Mononuclear cell (primary cell): Measurements from ENCODE around the gene CEP295NL. TPM values are rescaled to one million over a fixed set of nuclear protein-coding genes. Genes with fewer than 3 reads are reported as not detected.
"Not testable (repeated sequence)": the region's sequence is repeated elsewhere in the genome, so short reads cannot be mapped to it uniquely, and the experiment has no call there.

Experiments
- H3K27me3 ChIP-seq: 2 replicates; pipeline ENCODE4 v1.6.0; 2011; ENCODE audit warnings: low read length, control low read depth; ENCODE audit not compliant: insufficient read depth
- H3K4me1 ChIP-seq: 2 replicates; pipeline ENCODE4 v1.5.1; 2011; ENCODE audit warnings: mild to moderate bottlenecking, low read length, control low read depth; ENCODE audit not compliant: insufficient read depth
- H3K4me3 ChIP-seq: 2 replicates; pipeline ENCODE4 v1.5.1; 2011; ENCODE audit warnings: mild to moderate bottlenecking, low read length, moderate library complexity
- H3K9me3 ChIP-seq: 2 replicates; pipeline ENCODE4 v1.5.1; 2011; ENCODE audit warnings: low read depth, mild to moderate bottlenecking, control low read depth, low read length
- total RNA-seq: library from RNA; depleted of rRNA; stranded (reverse); fragments of >200 nt; gene quantifications from one replicate; pipeline ENCODE4 v1.2.3, GENCODE V29; 2012

Gene CEP295NL
- total RNA-seq, result 5.9 TPM

DNA sequence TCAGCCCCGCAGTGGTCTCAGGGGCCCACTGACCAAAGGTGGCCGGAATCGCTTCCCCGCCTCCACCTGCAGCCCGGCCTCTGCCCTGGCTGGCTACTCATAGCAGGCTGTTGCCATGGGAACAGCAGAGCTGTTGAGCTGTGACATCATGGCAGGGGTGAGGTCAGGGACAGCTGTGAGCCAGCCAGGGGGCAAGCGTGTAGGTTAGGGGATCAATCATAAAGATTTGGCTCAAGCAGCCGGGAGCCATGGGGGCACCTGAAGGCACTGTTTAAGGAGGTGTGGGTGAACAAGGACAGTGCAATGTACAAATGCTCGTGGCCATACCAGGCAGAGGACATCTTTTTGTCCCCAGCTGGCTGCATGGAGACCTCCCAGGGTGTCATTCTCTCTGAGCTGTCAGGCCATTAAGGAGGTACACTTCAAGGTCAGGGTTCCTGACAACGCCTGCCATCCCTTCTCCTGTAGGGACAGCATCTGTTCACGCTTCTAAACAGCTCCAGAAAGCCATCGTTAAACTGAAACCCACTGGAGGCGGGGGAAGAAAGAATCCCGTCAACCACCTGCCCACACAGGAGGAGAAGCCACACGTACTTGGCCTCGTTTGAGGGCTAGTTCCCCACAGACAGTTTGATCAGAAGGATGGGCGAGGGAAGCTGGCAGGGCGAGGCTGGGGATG, at the start of gene CEP295NL:
Gene CEP295NL, minus strand, starts transcription at position 101 of the 679 bp plus-strand sequence. CDS start 1,373 bp downstream, outside the sequence.
- no peaks in the 10 kb centered on the region for H3K27me3 ChIP-seq
- H3K4me1 ChIP-seq, result no peaks in the 10 kb centered on the region
- no peak within 1 kb of the TSS for H3K4me3 ChIP-seq
- no peaks in the 10 kb centered on the region for H3K9me3 ChIP-seq

DNA sequence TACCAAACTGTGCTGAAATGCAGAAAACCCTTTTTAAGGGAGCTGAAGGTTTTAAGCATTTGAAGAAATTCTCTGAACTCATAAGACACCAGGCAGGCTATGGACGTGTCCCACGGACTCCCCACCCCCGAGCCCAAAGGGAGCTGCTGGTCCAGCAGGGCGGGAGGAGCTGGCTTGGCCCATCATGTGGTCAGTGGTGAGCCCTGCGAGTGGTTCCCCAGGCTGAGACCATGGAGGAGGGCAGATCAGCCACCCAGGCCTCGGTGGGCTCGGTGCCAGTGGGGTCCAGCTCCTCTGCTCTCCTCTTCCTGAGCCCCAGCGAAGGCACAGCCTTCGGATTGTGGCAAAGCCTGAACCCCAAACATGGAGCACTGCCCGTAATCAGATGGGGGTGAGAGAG, 49.7 kb upstream of the CEP295NL start:
- Histone ChIP-seq H3K4me3 (no peak overlapping the region), H3K27me3 (no peaks in the 10 kb centered on the region), H3K9me3 (no peaks in the 10 kb centered on the region), H3K4me1 (no peaks in the 10 kb centered on the region)

DNA sequence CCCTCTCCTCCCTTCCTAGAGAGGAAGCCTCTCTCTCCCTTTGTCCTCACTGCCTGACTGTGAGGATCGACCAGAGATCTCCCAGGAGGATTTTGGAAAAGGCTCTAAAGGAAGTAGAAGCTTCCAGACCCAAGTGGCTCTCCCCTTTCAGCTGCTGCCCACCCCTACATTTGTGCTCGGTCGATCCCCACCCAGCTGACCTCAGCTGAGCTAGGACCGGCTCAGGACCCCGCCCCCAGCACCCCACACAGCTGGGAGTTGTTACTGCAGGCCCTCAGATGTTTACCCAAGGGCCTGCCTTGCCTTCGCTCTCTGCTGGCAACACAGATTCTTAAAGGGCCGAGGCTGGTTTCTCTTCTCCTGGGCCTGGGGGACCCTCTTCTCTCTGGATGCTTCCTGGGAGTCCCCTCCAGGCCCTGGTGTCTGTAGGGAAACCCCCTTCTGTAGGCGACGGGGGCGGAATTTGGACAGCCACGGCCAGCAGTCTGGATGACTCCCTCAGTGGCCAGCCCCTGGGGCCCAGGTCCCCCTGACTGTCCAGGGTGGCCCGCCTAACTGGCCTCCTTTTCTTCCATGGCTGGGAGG, 49.1 kb upstream of the CEP295NL start:
- Histone ChIP-seq H3K9me3 (no peaks in the 10 kb centered on the region), H3K4me1 (no peaks in the 10 kb centered on the region), H3K4me3 (no peak overlapping the region), H3K27me3 (no peaks in the 10 kb centered on the region)

- H3K27me3 ChIP-seq, result no peaks in the 10 kb centered on the region
- H3K9me3 ChIP-seq, result no peaks in the 10 kb centered on the region
- no peak overlapping the region for H3K4me3 ChIP-seq
- H3K4me1 ChIP-seq, result no peaks in the 10 kb centered on the region
Observed at GRCh38 chr17:78950870-78951269, 47.9 kb upstream of the CEP295NL start.

DNA sequence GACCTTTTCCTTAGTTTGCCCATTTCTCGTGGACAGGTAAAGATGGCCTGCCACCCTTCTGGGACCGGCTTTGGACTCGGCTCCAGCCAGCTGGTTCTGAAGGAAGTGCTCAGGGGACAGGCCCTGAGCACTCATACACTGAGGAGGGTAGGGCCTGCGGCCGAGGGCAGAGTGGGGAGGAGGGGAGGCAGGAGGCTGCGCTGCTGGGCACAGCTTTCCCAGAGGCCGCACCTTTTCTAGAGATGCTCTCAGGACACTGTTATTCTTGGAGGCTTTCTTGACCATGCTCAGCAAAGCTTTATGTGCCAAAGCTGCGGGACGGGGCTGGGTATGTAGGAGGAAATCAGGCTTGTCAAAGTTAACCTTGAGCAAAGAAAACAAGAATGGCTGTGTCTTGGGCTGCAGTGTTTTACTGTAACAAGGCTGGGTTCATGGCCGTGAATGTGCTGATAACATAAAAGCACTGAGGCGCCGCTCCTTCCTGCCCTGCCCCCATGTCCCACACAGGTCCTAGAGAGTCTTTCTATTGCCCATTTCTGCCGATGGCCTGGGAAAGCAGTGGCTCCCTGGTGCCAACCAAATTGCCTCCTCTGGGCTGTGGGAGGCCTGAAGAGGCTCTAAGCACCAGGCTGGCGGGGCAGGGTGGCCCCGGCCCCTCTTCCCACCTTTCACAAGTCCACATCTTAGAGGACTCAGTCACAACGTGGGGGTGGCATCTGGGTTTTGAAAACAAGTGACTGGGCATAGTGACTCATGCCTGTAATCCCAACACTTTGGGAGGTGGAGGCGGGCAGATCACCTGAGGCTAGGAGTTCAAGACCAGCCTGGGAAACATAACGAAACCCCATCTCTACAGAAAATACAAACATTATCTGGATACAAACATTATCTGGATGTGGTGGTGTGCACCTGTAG, 44.5 kb upstream of the CEP295NL start:
- H3K9me3 ChIP-seq, result no peaks in the 10 kb centered on the region
- H3K4me1 ChIP-seq, result no peaks in the 10 kb centered on the region
- H3K4me3 ChIP-seq, result no peak overlapping the region
- no peaks in the 10 kb centered on the region for H3K27me3 ChIP-seq

DNA sequence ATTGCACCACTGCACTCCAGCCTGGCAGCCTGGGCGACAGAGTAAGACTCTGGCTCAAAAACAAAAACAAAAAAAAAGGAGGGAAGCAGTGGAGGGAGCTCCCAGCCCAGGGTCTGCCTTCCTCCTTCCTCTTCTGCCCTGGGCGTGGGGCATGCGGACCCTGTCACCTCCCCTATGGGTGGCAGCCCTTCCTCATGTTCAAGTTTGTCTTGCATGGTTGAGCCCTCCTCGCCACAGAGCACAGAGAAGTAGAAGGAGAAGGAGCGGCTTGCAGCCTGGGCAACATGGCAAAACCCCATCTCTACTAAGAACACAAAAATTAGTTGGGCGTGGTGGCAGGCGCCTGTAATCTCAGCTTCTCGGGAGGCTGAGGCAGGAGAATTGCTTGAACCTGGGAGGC, 43.6 kb upstream of the CEP295NL start:
- Histone ChIP-seq H3K4me3 (no peak overlapping the region), H3K27me3 (no peaks in the 10 kb centered on the region), H3K4me1 (no peaks in the 10 kb centered on the region), H3K9me3 (no peaks in the 10 kb centered on the region)

DNA sequence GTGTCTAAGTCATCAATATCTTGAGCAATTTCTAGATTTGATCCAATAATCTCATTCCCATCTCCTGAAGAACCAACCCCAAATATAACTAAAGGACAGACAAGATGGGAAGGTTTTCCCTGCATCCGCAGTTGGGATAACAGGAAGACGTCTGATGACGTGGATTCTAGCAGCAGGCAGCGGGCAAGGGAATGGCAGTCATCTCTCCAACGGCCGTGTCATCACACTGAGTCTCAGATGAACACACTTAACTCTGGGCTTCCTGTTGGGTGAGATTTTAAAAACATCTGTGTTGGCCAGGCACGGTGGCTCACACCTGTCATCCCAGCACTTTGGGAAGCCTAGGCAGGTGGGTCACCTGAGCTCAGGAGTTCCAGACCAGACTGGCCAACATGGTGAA, 43.1 kb upstream of the CEP295NL start:
- no peaks in the 10 kb centered on the region for H3K4me1 ChIP-seq
- no peaks in the 10 kb centered on the region for H3K27me3 ChIP-seq
- H3K4me3 ChIP-seq, result no peak overlapping the region
- H3K9me3 ChIP-seq, result no peaks in the 10 kb centered on the region

- not testable (repeated sequence) for H3K4me1 ChIP-seq, H3K4me3 ChIP-seq, H3K9me3 ChIP-seq, H3K27me3 ChIP-seq
Observed at GRCh38 chr17:78945455-78945854, 42.5 kb upstream of the CEP295NL start.

- Histone ChIP-seq H3K9me3 (no peaks in the 10 kb centered on the region), H3K27me3 (no peaks in the 10 kb centered on the region), H3K4me1 (no peaks in the 10 kb centered on the region)
Observed at GRCh38 chr17:78944956-78945355, 42.0 kb upstream of the CEP295NL start.

GRCh38 chr17:78944026-78944425, 41.0 kb upstream of the CEP295NL start:
- H3K27me3 ChIP-seq, result no peaks in the 10 kb centered on the region
- no peaks in the 10 kb centered on the region for H3K4me1 ChIP-seq
- H3K4me3 ChIP-seq, result no peak overlapping the region
- H3K9me3 ChIP-seq, result no peaks in the 10 kb centered on the region

More at GRCh38 chr17:78944956-78945355, 42.0 kb upstream of the CEP295NL start:
- no peak overlapping the region for H3K4me3 ChIP-seq

DNA sequence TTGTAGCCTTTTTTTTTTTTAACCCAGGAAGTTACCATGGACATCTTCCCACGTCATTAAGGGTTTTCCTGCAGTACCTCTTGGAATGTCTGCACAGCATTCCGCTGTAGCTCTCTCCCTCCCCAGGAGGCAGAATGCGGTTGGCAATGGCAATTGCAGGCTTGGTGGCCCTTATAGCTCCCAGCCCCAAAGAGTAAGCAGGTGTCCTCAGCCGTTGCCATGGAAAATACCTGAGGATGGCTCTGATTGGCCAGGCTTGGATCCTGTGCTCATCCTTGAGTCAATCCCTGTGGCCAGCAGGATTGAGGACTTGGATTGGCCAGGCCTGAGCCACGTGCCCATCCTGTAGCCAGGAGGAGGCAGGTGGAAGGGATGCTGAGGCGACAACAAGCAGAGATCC, 37.7 kb upstream of the CEP295NL start:
- H3K9me3 ChIP-seq, result no peaks in the 10 kb centered on the region
- H3K4me3 ChIP-seq, result no peak overlapping the region
- H3K27me3 ChIP-seq, result no peaks in the 10 kb centered on the region
- no peaks in the 10 kb centered on the region for H3K4me1 ChIP-seq

DNA sequence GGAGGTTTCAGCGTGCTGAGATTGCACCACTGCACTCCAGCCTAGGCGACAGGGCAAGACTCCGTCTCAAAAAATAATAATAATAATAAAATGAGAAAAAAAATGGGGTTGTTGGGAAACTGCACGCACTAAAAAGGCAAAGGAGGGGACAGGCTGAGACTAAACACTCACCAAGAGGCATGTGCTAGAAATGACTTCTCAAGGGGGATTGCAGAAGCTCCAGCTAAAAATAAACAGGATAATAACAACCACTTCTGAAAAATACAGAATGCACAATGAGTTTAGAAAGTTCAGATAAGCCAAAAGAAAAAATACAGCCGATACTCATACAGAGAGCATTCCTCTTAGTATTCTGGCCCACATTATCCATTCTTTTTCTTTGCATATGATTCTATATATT, 37.3 kb upstream of the CEP295NL start:
- H3K4me1 ChIP-seq, result no peaks in the 10 kb centered on the region
- H3K4me3 ChIP-seq, result no peak overlapping the region

DNA sequence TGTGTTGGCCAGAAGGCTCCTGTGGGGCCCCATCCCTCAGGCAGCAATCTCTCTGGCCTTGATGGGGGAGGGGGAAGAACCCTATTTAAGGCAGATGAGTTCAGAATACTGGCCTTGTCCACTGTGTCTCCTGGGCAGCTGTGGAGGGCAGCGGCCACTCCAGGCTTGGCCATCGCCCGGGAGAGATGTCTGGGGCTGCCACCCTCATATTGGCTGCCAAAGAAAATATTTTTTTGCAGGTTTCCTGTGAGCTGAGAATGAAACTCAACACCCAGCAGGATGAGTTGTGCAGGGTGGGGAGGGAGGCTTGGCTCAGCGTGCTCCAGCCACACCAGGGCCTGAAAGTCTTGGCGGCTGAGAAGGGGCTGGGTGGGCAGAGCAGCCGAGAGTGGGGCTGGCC, 36.6 kb upstream of the CEP295NL start:
- Histone ChIP-seq H3K4me3 (no peak overlapping the region), H3K27me3 (no peaks in the 10 kb centered on the region), H3K4me1 (no peaks in the 10 kb centered on the region), H3K9me3 (no peaks in the 10 kb centered on the region)

More for the DNA sequence above, 37.3 kb upstream of the CEP295NL start:
- no peaks in the 10 kb centered on the region for H3K9me3 ChIP-seq
- no peaks in the 10 kb centered on the region for H3K27me3 ChIP-seq

DNA sequence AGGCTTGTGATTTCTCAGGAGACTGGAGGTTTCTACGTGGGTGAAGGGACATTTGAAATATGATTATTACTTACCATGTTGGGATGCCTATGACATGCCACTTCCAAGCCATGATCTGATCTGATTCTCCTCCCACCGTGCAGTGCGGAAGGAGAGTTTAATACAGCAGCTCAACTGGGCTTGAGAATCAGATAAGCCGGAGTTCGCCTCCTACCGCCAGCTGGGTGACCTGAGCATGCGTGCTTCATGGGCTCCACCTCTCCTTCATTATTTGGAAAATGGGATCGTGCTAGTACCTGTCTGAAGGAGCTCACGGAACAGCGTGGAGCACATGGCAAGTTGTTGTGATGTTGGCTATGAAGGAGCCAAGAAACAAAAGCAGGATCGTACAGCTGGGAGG, 34.6 kb upstream of the CEP295NL start:
- Histone ChIP-seq H3K27me3 (no peaks in the 10 kb centered on the region), H3K4me1 (peaks cover 17% of the 10 kb centered on the region), H3K9me3 (no peaks in the 10 kb centered on the region), H3K4me3 (no peak overlapping the region)
